SKM-1 (cell line): Measurements from ENCODE around the gene VAV2.
"Not testable (repeated sequence)": the region's sequence is repeated elsewhere in the genome, so short reads cannot be mapped to it uniquely, and the experiment has no call there.

Source experiments
- DNase-seq: peaks from one replicate; lab custom pipeline; 2025; ENCODE audit not compliant: unreplicated experiment; lab: John Stamatoyannopoulos, UW

The VAV2 gene

GRCh38 chr9:133939171-133939785, 52.8 kb downstream of the VAV2 start:
- DNase-seq, result no peak

DNA sequence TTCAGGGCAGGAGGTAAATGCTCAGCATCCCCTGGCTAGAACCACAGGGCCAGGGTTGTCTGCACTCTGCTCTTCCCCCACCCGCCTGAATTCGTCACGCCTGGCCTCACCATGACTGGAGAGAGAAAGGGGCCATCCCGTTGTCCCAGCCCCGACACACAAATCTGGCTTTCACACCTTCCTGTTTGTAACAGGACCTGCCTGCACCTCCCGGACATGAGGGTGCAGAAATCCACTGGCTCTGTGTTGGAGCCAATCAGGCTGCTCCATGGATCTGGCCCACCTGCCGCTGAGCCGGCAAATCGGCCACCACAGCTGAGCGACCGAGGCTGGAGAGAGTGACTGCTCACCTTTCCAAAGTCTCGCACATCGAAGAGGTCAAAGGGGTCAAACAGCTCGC, 53.4 kb downstream of the VAV2 start:
- DNase-seq, result no peak

DNA sequence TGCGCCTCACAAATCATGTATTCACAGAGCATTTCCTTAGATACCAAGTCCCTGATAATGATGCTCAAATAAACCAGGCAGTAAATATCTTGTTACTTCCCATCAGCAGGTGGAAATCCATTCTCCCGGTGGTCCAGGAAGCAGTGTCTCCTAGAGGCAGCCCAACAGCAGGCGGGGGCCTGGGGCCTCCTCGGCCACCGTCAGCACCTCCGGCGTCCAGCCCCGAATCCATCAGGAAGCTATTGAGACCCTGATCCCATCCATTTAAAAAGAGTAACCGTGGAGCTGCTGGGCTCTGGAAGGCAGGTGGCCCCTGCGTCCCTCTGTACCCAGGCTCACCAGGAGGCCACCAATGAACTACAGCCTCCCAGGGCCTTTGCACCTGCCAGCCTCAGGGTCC, 54.0 kb downstream of the VAV2 start:
- DNase-seq, result no peak

DNA sequence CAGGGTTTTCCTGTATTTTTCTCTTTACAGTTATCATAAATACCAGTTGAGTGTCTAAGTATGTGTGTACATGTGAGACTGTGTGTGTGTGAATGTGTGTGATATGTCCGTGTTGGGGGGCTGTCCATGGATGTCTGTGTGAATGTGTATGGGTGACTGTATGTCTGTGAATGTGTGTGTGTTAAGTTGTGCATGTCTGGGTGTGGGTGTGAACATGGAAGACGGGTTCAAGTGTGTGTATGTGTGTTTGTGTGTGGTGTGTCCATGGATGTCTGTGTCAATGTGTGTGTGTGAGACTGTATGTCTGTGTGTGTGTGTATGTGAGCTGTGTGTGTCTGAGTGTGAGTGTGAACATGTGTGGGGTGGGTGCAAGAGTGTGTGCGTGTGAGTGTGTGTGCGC, 55.0 kb downstream of the VAV2 start:
- no peak for DNase-seq

- DNase-seq, result no peak
These were observed 56.7 kb downstream of the VAV2 start for GRCh38 chr9:133935328-133936005.

DNA sequence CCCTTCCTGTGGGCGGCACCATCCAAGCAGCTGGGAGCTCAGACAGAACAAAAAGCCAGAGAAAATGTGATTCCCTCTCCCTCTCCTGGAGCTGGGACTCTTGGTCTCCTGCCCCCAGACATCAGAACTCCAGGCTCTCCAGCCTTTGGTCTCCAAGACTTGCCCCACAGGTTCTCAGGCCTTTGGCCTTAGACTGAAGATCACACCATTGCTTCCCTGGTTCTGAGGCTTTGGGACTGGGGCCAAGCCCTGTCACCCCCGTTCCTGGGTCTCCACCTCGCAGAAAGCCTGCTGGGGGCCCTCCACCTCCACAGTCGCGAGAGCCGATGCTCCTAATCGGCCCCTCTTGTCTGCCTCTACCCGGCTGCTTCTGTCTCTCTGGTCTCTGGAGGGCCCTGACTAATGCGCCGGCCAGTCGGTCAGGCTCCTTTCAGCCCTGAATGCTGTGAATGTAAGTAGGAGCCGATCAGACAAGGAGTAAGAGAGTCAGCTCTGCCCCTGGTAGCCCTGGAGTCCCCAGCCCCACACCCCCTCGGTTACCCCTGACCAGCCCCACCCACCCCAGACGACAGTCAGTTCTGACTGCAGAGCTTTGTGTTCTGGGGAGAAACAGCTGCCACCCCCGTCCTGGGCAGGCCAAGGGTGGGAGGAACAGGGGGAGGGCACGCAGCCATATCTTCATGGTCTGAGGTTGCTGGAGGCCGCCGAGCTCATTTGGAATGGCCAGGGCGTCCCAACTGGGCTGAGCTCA, 57.5 kb downstream of the VAV2 start:
- no peak for DNase-seq

- no peak for DNase-seq
These were observed 58.6 kb downstream of the VAV2 start for GRCh38 chr9:133933426-133934026.

- no peak for DNase-seq
These were observed 59.5 kb downstream of the VAV2 start for GRCh38 chr9:133932633-133933032.

- no peak for DNase-seq
These were observed 59.9 kb downstream of the VAV2 start for GRCh38 chr9:133932181-133932580.

DNA sequence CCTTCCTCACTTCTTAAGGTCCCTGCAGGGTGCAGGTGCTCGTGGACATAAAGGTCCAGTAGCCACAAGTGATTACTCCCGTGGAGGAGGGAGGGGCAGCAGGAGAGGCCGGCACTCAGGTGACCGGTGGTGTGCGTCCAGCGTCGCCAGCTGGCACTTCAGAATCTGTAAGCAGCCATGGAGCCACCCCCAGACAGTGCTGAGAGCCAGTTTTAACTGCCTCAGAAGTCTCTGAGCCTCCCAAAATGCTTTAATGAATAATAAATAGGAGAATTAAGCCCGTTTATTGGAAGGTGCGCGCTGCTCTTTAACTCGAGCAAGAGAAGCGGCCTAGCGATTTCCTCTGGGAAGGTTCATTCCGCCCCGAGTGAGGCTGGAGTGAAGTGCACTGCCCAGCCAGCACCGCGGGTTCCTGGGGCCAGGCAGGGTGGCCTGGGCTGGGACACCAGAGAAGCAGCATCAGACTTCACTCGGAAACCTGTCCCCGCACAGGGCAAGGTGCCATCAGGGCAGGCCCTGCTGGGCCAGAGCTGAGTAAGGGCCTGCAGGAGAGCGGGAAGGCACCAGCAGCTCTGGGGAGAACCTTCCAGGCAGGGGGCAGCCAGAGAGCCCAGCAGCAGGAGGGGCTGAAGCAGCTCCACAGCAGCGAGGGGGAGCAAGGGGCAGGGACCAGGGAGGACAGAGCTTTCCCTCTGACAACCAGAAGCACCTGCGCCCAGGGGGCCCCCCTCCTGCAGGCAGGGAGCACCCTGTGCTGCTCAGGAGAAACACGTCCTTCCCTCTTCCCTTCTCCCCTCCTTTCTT, 61.2 kb downstream of the VAV2 start:
- no peak for DNase-seq

DNA sequence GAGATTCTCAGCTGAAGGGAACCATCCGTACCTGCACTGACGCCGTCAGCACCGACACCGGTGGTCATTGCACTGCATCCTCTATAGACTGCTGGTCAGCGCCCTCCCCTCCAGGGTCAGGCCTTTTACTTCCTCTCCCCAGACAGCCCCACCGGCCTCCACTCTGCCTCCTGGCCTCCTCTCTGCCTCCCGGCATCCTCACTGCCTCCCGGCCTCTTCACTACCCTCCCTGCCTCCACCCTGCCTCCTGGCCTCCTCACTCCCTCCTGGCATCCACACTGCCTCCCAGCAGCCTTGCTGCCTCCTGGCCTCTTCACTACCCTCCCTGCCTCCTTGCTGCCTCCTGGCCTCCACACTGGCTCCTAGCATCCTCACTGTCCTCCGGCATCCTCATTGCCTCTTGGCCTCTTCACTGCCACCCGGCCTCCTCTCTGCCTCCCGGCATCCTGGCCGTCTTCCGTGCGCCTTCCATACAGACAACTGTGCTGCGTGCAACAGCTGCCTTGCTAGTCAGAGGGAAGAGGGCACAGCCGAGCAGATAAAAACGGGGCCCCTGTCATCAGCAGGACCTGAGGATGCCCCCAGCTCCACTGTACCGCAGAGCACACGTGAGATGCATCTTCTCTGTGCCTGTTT, 62.0 kb downstream of the VAV2 start:
- no peak for DNase-seq

DNA sequence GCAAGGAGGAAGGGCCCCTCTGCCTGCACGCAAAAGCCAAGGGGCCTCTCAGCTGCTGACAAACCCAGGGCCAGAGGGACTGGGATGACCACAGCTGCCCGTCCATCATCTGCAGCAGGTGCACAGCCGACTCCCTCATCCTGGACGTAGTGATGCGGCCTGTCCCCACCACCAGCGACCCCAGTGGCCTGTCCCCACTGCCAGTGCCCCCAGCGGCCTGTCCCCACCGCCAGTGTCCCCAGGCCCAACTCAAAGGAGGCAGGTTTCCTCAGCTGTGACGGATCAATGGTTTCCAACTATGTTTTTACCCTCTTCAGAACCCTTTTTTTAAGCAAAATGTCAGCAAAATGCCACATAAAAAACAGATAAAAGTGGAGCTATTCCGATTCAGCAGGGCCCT, 62.5 kb downstream of the VAV2 start:
- no peak for DNase-seq

- DNase-seq, result no peak
These were observed 63.8 kb downstream of the VAV2 start for GRCh38 chr9:133928248-133928764.

DNA sequence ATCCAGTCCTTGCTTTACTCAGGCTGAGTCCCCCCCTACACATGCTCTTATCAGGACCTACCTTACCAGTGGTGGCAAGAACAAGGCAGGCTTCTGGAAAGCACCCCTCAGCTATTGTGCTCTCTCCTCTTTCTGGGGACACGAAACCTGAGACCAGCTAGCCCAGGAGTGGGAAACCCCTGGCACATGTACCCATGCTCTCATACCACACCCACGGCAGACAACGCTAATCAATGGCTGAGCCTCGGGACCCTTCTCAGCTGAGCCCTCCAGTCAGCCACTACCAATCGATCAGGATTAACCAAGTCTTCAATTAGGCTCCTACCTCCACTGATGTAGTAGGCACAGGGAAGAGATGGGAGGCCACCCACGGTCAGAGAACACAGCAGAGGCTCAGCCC, 65.1 kb downstream of the VAV2 start:
- no peak for DNase-seq

- no peak for DNase-seq
These were observed 65.8 kb downstream of the VAV2 start for GRCh38 chr9:133926165-133926856.

- no peak for DNase-seq
These were observed 67.7 kb downstream of the VAV2 start for GRCh38 chr9:133924453-133924852.

DNA sequence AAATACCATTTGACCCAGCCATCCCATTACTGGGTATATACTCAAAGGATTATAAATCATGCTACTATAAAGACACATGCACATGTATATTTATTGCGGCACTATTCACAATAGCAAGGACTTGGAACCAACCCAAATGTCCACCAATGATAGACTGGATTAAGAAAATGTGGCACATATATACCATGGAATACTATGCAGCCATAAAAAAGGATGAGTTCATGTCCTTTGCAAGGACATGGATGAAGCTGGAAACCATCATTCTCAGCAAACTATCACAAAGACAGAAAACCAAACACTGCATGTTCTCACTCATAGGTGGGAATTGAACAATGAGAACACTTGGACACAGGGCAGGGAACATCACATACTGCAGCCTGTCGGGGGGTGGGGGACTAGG, 68.5 kb downstream of the VAV2 start:
- DNase-seq, result not testable (repeated sequence)

GRCh38 chr9:133921866-133922265, 70.3 kb downstream of the VAV2 start:
- no peak for DNase-seq

GRCh38 chr9:133920471-133920870, 71.7 kb downstream of the VAV2 start:
- DNase-seq, result no peak
